Mucosa of descending colon (tissue), 3 donors: ENCODE results near the gene RASD2. TPM values are rescaled to one million over a fixed set of nuclear protein-coding genes. Genes with fewer than 3 reads are reported as not detected.

Experiments used
- ATAC-seq: fragments of 200-7000 bp; cut with Tn5 transposase; one replicate; pipeline ENCODE4 v1.9.1; 2020; ENCODE audit warnings: mild to moderate bottlenecking, moderate library complexity
- DNase-seq, 3 donors: peaks; one replicate each; pipeline ENCODE4 v3.0.0-alpha.2; 2020
- H3K36me3 ChIP-seq: fragments of 200-600 bp; one replicate; pipeline ENCODE4 v1.8.0; 2021; ENCODE audit warnings: low read depth, mild to moderate bottlenecking
- H3K4me1 ChIP-seq: fragments of 200-600 bp; one replicate; pipeline ENCODE4 v1.8.0; 2021; ENCODE audit warnings: low read depth, mild to moderate bottlenecking
- H3K4me3 ChIP-seq: fragments of 200-600 bp; one replicate; pipeline ENCODE4 v1.8.0; 2021; ENCODE audit warnings: mild to moderate bottlenecking
- H3K9me3 ChIP-seq: fragments of 200-600 bp; one replicate; pipeline ENCODE4 v1.8.0; 2021; ENCODE audit warnings: mild to moderate bottlenecking
- CTCF ChIP-seq: fragments of 200-600 bp; IDR thresholded peaks from one replicate; pipeline ENCODE4 v1.8.0; 2022; ENCODE audit warnings: antibody characterized with exemption, mild to moderate bottlenecking
- intact Hi-C, 2 donors: fragments of 100-400 bp; cut with DNase I in 1 of 2; cut with micrococcal nuclease in 1 of 2; formaldehyde crosslinking; loops; one replicate each; pipeline versions ENCODE4 v1.11.0 to v1.11.1; 2022; cut with DNase I, micrococcal nuclease
- total RNA-seq, 3 donors: library from RNA; stranded (reverse); fragmentation: NEBNext Ultra II Directional in 2 of 3; extraction: Animal tissue kit (Norgen Biotek cat#: 25700) in 2 of 3; gene quantifications; one replicate each; pipeline versions ENCODE4 v1.2.1 to v1.2.4, GENCODE V29; 2021 to 2023
- donor health status: DM: no; HTN: no; CAD: no; lungs with moderate emphysema.
- donor health status: DM: no; HTN: no; CAD: no.
- donor health status: DM: no; HTN: yes; CAD: no.

The RASD2 gene
- total RNA-seq, 3 donors from 2014 or later, result 11.7 to 34.0 (median 19.2) TPM

- DNase-seq, result no peak
- H3K9me3 ChIP-seq, result no peaks in the 10 kb centered on the region
- H3K36me3 ChIP-seq, result no peaks in the 10 kb centered on the region
- ATAC-seq, result no peak
- no peaks in the 10 kb centered on the region for H3K4me1 ChIP-seq
- H3K4me3 ChIP-seq, result no peak overlapping the region
- TF ChIP-seq CTCF, result no peak
- intact Hi-C loops, result no loop called here
Observed at GRCh38 chr22:35560366-35560765, 19.7 kb downstream of the RASD2 start.

- no peak for TF ChIP-seq CTCF
- DNase-seq, result no peak
- no peak for ATAC-seq
- intact Hi-C loops, result no loop called here
- H3K36me3 ChIP-seq, result no peaks in the 10 kb centered on the region
- H3K4me1 ChIP-seq, result no peaks in the 10 kb centered on the region
- no peaks in the 10 kb centered on the region for H3K9me3 ChIP-seq
- H3K4me3 ChIP-seq, result no peak overlapping the region
Observed at GRCh38 chr22:35560824-35561223, 20.2 kb downstream of the RASD2 start.

- H3K4me1 ChIP-seq, result no peaks in the 10 kb centered on the region
- H3K36me3 ChIP-seq, result no peaks in the 10 kb centered on the region
- ATAC-seq, result no peak
- intact Hi-C loops, result no loop called here
- no peak overlapping the region for H3K4me3 ChIP-seq
- no peak for DNase-seq
- no peaks in the 10 kb centered on the region for H3K9me3 ChIP-seq
- no peak for TF ChIP-seq CTCF
Observed at GRCh38 chr22:35561796-35562526, 21.3 kb downstream of the RASD2 start.

DNA sequence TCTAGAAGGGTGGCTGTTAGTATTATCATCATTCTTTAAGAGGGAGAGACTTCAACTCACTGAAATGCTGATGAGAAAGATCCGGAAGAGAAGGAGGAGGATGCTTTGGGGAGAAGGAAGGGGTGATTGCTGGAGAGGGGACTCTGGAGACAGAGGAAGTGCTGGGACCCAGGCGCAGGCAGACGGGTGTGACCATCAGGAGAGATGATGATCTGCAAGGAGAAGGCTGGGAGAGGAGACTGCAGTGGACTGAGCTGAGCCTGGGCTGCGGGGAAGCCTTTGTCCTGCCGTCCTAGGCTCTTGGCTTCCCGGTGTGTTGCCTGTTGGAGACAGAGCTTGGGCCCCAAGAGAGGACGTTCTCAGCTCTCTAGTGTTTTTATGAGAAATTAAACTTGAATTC, 22.6 kb downstream of the RASD2 start:
- H3K36me3 ChIP-seq, result no peaks in the 10 kb centered on the region
- intact Hi-C loops, result no loop called here
- DNase-seq (no peak), ATAC-seq (no peak)
- H3K4me3 ChIP-seq, result no peak overlapping the region
- no peaks in the 10 kb centered on the region for H3K9me3 ChIP-seq
- no peak for TF ChIP-seq CTCF
- no peaks in the 10 kb centered on the region for H3K4me1 ChIP-seq

GRCh38 chr22:35564975-35565867, 24.6 kb downstream of the RASD2 start:
- TF ChIP-seq CTCF, result no peak
- no peaks in the 10 kb centered on the region for H3K4me1 ChIP-seq

More at GRCh38 chr22:35564975-35565867, 24.6 kb downstream of the RASD2 start:
- no peak overlapping the region for H3K4me3 ChIP-seq
- DNase-seq, result no peak
- no peaks in the 10 kb centered on the region for H3K36me3 ChIP-seq
- intact Hi-C loops, result no loop called here
- no peaks in the 10 kb centered on the region for H3K9me3 ChIP-seq
- no peak for ATAC-seq
